ENCODE results near the gene SH2D3A. TPM values are rescaled to one million over a fixed set of nuclear protein-coding genes. Genes with fewer than 3 reads are reported as not detected.
A peak's percentile ranks its signal among the peaks of the same experiment; 100 is the strongest.

The SH2D3A gene
- total RNA-seq, 1 experiment from 2014 or later, result 0.34 TPM

DNA sequence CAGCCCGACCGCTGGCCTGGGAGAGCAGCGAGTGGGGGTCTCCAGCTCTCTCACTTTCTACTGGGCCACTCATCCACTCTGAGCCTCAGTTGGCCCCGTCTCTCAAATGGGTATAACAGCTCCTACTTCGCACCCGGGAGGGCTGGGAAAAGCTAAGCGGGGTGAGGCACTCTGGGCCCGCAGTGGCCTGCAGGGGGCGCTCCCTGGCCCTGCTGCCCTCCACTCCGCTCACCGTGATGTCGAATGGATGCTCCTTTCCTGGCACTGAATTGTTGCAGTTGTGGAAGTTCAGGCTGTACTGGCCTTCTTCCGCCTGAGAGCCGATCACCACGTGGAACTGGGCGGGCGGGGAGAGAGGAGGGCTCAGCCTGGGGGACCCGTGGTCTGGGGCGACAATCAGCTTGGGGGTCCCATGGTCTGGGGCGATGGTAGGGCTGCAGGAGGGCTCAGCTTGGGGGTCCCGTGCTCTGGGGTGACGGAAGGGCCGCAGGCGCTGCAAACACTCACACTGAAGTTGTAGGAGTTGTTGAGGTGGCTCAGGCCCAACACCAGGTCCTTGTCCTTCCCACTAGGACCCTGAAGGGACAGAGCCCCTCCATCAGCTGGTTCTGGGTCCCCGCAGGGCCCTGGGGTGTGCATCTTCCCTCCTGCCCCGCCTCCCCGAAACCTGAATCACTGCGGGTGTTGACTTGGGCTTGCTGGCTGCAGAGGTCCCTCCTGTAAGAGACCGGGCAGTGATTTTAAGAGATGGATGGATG, 33.7 kb downstream of the SH2D3A start:
- in situ Hi-C loops (cut with HindIII; ENCODE audit: low pct_unique_long_range_greater_than_20kb, low sequenced_read_pairs), result no loop called here
- DNase-seq (ENCODE audit: low read depth, low spot score), result no peak

DNA sequence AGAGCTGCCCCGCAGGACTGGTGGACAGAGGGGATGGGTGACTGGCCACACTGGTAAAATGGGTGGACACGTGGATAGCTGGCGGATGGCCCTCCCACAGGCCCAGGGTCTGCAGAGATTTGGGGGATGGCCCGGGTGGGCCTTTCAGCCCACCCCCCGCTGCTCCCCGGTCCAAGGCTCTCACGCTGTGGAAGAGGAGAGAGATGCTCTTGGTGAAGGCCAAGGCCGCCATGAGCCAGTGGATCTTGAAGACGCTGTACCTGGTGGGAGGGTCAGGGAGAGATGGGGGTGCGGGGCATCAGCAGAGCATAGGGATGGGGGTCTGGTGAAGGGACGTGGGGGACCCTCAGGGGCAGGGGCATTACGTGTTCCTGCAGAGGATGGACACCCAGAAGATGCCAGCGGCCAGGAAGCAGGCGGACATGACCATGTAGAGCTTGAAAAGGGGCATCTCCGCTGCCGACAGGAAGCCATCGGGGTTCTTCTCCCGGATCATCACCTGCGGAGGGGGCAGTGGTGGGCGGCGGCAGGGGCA, 34.4 kb downstream of the SH2D3A start:
- in situ Hi-C loops (cut with HindIII; ENCODE audit: low pct_unique_long_range_greater_than_20kb, low sequenced_read_pairs), result no loop called here

DNA sequence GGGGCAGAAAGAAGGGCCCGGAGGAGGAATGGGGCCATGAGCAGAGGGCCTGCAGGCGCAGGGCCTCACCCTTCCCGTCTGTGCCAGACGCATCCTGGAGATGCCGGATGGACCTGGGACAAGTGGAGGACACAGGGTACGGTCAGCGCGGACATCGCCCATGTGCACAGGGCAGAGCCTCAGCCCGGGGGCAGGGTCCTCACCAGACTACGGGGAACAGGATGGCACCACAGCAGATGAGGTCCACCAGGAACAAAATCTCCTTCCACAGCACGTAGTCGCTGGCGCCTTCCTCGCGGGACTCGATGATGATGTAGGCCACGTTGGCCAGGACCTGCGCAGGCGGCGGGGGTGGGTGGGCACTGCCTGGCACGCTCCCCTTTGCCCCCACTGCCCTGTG, 35.4 kb downstream of the SH2D3A start:
- in situ Hi-C loops (cut with HindIII; ENCODE audit: low pct_unique_long_range_greater_than_20kb, low sequenced_read_pairs), result no loop called here
- no peak for DNase-seq (ENCODE audit: low read depth, low spot score)

More for the DNA sequence above, 34.4 kb downstream of the SH2D3A start:
- no peak for DNase-seq (ENCODE audit: low read depth, low spot score)

DNA sequence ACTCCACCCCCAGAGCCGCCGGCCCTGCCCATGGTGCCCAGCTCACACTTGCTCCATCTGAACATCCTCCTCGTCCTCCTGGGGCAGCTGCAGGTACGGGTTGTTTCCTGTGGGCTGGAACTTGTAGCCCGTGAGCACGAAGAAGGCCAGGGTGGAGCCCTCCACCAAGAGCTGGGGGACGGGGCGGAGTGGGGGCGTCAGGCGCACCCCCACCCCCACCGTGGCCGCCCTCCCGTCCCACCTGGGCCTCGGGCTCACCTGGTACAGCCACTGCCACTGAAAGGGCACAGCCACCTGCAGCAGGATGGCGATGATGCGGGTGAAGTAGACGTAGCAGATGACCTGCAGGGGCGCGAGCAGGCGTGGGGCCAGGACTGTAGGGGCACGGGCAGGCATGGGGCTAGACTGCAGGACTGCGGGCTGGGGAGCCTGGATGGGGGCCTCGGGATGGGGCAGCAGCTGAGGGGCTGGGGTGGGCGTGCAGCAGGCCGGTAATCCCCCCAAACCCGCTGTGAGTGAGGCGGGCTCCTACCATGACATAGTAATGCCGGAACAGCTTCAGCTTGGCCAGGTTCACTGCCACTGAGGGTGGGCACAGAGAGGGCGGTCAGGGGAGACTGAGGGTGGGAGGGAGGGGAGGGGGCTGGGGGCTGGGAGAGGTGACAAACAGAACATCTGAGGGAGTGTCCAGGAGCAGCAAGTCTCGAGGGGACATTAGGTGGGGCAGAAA, 36.1 kb downstream of the SH2D3A start:
- no peak for DNase-seq (ENCODE audit: low read depth, low spot score)
- in situ Hi-C loops (cut with HindIII; ENCODE audit: low pct_unique_long_range_greater_than_20kb, low sequenced_read_pairs), result no loop called here

DNA sequence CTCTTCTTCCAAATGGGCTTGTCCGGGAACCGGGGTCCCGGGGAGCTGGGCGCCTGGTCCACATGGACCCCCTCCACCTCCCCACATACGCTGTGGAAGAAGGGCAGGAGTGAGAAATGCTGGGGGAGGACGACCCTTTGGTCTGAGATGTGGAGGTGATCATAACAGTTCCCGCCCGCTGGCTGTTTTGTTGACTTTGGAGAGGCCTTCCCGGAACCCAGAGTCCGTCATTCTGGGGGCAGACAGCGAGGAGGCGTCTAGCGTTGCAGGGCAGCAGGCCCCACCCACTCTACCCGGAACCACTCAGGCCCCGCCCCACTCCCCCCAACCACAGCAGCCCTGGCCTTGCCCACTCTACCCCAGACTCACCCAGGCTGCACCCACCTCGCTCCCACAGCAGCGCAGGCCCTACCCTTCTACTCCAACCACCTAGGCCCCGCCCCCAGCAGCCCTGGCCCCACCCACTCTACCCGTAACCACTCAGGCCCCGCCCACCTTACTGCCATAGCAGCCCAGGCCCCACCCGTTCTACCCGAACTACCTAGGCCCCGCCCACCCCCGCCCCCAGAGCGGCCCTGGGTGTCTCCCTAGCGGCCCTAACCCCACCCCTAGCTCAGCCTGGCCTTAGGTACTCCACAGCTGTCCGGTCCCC, 37.0 kb downstream of the SH2D3A start:
- in situ Hi-C loops (cut with HindIII; ENCODE audit: low pct_unique_long_range_greater_than_20kb, low sequenced_read_pairs), result no loop called here

DNA sequence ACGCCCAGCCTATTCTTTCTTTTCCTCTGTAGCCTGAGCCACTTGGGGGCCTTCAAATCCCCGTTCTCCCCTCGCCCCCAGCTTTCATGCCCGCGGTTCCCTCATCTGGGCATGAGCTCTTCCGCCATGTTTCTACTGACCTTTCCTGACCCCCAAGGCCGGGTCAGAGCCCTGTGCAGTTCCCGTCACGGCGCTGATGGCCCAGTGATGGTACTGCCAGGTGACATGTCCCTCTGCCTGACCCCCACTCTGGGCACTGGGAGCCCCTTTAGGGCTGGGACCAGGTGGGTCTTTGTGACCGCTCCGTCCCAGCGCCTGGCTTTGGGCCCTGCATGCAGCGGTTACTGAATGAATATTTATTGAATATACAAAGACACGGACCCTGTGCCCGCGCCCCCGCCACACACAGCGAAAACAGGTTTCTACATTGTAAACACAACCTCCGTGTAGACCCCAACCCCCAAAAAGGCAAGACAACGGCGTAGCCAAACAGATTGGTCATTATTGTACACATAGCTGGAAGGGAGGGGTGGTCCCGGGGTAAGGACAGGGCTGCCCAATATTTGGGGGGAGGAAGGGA, 37.6 kb downstream of the SH2D3A start:
- no peak for DNase-seq (ENCODE audit: low read depth, low spot score)
- in situ Hi-C loops (cut with HindIII; ENCODE audit: low pct_unique_long_range_greater_than_20kb, low sequenced_read_pairs), result no loop called here

More for the DNA sequence above, 37.0 kb downstream of the SH2D3A start:
- DNase-seq (ENCODE audit: low read depth, low spot score), result peak; percentile 34

DNA sequence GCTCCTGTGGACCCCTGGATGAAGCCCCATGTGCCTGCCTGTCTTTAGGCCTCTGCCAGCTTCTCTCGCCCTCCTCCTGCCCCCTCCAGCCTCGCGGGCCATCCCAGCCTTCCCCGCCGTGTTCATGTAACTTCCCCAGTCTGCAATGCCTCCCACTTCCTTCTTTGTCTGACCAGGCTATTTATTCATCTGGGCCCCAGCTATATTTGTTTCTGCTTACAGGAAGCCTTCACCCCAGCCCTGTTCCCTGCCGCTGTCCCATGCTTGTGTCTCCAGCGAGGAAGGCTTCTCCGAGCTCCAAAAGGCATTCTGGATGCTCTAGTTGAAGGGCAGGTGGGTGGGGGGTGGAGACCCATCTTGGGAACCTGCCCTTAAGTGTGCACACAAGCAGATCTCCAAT, 38.9 kb downstream of the SH2D3A start:
- DNase-seq (ENCODE audit: low read depth, low spot score), result no peak
- in situ Hi-C loops (cut with HindIII; ENCODE audit: low pct_unique_long_range_greater_than_20kb, low sequenced_read_pairs), result no loop called here

DNA sequence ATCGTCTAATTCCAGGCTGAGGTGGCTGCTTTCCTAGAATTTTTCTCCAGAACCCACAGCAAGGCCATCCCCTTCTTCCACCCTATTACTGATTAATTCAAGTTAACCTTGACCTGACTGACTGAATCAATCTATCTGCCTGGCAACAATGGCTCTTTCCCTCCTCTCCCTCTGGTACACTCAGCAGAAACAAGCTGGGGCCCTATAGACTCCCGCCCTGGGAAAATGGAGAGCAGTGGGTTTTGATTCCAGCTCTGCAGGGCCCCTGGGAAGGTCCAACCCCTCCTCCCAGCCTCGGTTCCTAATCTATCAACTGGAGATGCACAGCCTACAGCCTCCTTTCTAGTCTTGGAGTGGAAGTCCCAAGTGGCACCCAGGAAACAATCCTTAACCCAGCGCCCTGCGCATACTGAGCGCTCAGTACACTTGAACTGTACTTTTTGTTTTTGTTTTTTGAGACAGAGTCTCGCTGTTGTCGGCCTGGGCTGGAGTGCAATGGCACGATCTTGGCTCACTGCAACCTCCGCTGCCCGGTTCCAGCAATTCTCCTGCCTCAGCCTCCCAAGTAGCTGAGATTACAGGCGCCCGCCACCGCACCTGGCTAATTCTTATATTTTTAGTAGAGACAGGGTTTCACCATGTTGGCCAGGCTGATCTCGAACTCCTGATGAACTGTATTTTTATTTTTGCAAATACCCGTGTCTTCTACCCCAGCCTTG, 41.6 kb downstream of the SH2D3A start:
- in situ Hi-C loops (cut with HindIII; ENCODE audit: low pct_unique_long_range_greater_than_20kb, low sequenced_read_pairs), result no loop called here
- DNase-seq (ENCODE audit: low read depth, low spot score), result no peak

DNA sequence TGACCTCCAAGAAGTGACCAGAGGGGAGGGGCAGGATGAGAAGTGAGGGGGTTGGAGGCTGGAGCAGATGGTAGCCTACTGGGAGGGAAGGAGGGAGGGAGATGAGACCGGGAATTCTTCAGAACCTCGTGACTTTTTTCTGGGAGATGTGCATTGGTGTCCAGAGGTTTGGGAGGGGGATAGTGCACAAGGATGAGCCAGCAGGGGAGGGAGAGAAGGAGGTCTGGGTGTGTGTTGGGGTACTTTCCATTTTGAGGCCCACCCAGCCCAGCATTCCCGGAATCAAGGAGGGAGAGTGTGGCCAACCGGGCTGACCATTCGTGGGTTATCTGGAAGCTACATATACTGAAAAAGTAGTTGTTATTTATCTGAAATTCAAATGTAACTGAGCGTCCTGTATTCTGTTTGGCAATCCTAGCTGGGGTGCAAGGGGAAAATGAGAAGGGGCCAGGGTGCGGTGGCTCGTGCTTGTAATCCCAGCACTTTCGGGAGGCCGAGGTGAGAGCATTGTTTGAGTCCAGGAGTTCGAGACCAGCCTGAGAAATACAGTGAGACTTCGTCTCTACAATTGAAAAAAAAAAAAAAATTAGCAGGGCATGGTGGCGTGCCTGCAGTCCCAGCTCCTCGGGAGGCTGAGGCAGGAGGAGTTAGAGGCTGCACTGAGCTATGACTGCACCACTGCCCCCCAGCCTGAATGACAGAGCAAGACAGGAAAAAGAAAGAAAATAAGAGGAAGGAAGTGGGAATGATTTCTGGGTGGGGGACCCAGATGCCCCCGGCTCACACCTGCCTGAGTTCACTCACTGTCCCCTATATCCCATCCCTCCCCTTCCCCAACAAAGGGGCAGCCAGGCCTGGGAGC, 42.4 kb downstream of the SH2D3A start:
- no peak for DNase-seq (ENCODE audit: low read depth, low spot score)
- in situ Hi-C loops (cut with HindIII; ENCODE audit: low pct_unique_long_range_greater_than_20kb, low sequenced_read_pairs), result no loop called here

DNA sequence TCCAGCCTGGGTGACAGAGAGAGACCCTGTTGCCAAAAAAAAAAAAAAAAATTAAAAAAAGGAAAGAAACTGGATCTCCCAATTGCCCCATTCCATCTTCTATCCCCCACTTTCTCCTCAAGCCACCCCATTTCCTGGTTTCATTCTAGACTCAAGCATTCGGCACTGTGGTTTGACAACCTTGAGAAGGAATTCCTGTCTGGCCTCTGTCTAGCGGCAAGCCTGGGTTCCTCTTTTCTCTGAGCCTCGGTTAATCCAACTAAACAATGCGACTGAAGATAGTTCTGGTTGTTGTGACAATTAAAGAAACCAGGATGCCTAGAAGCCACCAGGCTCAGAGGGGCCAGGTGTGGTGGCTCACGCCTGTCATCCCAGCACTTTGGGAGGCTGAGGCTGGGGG, 43.5 kb downstream of the SH2D3A start:
- DNase-seq (ENCODE audit: low read depth, low spot score), result no peak
- in situ Hi-C loops (cut with HindIII; ENCODE audit: low pct_unique_long_range_greater_than_20kb, low sequenced_read_pairs), result no loop called here

DNA sequence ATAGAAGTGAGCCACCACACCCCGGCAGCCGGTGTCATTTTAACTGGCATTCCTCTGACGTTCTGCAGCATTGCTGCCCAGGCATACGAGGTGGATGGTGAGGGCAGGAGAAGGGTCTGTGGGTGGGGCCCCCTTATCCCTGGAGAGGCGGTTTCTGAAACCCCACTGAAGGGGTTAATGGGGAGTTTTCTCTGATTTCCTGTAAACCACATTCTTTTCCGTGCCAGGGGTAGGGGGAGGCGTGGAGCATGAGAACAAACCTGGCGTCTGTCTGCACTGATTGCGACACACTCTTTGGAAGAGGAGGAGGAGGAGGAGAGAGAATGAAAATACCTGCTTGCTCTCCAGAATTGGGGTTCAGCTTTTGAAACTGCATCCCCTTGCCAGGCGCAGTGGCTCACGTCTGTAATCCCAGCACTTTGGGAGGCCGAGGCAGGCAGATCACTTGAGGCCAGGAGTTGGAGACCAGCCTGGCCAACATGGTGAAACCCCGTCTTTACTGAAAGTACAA, 44.1 kb downstream of the SH2D3A start:
- in situ Hi-C loops (cut with HindIII; ENCODE audit: low pct_unique_long_range_greater_than_20kb, low sequenced_read_pairs), result no loop called here
- DNase-seq (ENCODE audit: low read depth, low spot score), result peak; percentile 49

DNA sequence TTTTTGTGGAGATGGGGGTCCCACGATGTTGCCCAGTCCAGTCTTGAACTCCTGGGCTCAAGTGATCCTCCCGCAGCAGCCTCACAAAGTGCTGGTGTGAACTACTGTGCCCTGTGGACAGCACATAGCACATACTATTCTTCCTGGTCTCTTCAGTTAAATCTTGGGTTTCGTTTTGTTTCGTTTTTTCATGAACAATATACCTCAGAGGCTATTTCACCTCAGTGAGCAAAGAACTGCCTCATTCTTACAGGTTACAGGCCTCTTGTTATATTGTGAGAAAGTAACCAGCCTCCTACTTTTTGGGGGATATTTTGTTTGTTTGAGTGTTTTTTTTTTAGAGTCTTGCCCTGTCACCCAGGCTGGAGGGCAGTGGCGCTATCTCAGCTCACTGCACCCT, 45.5 kb downstream of the SH2D3A start:
- no peak for DNase-seq (ENCODE audit: low read depth, low spot score)
- in situ Hi-C loops (cut with HindIII; ENCODE audit: low pct_unique_long_range_greater_than_20kb, low sequenced_read_pairs), result no loop called here

DNA sequence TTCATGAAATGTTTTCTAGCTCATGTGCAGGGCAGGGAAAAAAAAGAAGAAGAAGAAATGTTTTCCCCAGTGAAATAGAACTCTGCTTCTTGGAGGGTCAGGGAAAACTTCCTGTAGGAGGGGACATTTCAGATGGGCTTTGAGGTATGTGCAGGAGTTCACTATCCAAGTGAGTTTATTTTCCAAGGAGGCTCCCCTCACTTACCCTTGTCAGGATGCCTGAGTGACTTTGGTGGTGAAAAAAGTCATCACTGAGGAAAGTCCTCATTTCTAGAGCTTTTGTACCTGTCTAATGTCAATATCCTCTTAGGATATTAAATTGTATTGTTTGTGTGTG, 46.1 kb downstream of the SH2D3A start:
- DNase-seq (ENCODE audit: low read depth, low spot score), result no peak
- in situ Hi-C loops (cut with HindIII; ENCODE audit: low pct_unique_long_range_greater_than_20kb, low sequenced_read_pairs), result no loop called here

DNA sequence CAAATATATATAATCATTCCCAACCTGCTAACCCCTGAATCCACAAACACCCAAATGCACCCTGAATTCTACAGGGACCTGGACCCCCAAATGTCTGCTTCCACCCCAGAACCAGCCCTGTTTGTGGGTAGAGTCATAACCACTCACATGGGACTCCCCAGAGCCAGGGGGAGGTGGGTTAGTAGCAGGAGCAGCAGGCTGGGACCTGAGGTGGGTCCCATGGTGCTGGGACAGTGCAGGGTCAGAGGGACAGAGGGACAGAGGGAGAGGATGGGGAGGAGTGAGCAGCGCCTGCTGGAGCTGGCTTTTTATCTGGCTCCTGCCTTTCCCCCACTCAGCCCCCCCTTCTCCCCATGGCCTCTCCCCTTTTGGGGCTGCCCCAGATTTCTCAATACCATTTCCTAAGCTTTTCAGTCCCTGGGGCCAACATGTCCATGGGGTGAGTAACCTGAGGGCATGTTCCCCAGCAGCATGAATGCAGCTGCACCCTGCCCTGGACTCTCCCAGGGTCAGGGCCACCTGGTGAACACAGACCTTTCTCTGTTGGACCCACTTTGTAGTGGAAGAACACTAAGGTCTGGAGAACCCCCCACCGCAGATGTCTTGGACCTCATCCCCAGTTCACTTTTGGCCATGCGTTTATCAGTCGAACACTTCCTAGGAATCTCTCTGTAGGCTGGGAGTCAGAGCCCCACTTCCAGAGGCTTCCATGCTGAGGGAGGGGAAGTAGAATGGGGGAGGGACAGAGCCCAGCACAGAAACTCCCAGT, 46.7 kb downstream of the SH2D3A start, which contains the start of gene C3:
Gene C3 (minus strand): TSS at position 282 of the 769 bp plus-strand sequence. CDS start 61 bp downstream, at position 221.
- no peak for DNase-seq (ENCODE audit: low read depth, low spot score)
- in situ Hi-C loops (cut with HindIII; ENCODE audit: low pct_unique_long_range_greater_than_20kb, low sequenced_read_pairs), result no loop called here

DNA sequence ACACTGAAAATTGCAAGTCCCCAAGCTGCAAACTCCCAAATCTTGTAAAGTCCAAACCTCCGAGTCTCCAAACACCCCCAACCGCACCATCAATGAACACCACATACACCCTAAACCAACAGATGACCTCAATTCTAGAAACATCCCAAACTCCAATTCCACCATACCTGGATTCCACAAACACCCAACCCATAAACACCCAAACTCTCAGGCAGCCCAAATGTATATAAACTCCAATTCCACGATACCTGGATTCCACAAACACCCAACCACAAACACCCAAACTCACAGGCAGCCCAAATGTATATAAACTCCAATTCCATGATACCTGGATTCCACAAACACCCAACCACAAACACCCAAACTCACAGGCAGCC, 47.3 kb downstream of the SH2D3A start:
- DNase-seq (ENCODE audit: low read depth, low spot score), result no peak
- in situ Hi-C loops (cut with HindIII; ENCODE audit: low pct_unique_long_range_greater_than_20kb, low sequenced_read_pairs), result no loop called here

DNA sequence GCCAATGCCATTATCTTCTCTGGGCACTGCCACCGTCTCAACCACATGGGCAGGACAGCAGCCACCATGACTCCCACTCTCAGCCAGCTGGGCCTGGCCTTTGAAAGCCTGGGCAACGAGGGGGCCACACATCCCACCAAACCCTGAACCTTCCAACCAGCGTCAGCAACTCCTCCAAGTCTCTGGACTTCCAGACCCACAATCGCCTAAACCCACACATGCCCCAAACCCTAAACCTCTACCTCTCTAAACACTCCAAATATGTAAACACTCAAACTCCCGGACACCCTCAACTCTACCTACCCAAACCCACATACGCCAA, 47.7 kb downstream of the SH2D3A start:
- in situ Hi-C loops (cut with HindIII; ENCODE audit: low pct_unique_long_range_greater_than_20kb, low sequenced_read_pairs), result no loop called here

More for the DNA sequence above, 47.7 kb downstream of the SH2D3A start:
- DNase-seq (ENCODE audit: low read depth, low spot score), result no peak

Data from SK-MEL-5 (cell line).